B cell (primary cell): ENCODE data around the gene CHST15.

Experiments
- EZH2 ChIP-seq: IDR thresholded peaks from 2 replicates; pipeline ENCODE4 v1.6.1; 2012; ENCODE audit warnings: borderline replicate concordance, low read depth, mild to moderate bottlenecking, moderate library complexity, low read length; ENCODE audit not compliant: insufficient read depth, poor library complexity, severe bottlenecking
- TF ChIP-seq, protein P1 (sequence below): fragments of 200-600 bp; IDR thresholded peaks from one replicate; pipeline ENCODE4 v1.8.0; 2022; ENCODE audit warnings: antibody characterized with exemption, mild to moderate bottlenecking

DNA sequence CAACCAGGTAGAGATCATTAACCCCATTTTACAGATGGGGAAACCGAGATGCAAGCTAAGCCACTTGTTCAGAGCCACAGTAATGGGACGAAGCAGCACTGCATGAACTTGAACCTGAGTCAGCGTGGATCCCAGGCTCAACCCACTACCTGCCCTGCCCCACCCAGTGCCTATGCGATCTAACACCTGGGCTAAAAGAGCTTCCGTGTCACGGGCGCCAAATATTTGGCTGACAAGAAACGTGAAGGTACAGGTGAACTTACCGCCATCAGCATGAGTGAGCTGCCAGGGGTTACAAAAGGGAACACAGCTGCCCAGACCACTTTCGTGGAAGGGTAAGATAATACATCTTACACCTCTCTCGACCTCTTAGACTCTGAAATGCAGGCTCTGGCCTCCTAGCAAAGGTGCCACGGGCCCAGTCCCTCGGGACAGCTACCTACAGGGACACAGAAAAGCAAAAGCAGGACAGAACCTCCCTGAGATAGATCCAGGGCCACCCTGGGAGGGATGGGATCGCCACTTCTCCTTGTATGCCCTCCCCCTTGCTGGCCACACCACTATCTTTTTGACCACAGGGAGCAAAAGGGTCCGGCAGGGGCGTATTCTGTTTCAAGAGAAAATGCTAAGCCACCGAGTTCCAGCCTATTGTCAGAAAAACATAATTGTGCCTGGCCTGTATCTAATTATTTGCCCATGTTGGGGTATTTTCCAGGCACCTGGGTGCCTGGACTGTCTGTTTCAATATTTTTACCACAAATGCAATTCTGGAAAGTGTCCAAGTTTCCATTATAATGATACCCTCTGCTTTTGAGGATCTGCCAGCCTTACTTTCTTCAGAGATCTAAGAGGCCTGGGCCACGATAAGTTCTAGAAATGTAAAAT lies 6.4 kb downstream of the CHST15 start:
- TF ChIP-seq, protein P1, sequence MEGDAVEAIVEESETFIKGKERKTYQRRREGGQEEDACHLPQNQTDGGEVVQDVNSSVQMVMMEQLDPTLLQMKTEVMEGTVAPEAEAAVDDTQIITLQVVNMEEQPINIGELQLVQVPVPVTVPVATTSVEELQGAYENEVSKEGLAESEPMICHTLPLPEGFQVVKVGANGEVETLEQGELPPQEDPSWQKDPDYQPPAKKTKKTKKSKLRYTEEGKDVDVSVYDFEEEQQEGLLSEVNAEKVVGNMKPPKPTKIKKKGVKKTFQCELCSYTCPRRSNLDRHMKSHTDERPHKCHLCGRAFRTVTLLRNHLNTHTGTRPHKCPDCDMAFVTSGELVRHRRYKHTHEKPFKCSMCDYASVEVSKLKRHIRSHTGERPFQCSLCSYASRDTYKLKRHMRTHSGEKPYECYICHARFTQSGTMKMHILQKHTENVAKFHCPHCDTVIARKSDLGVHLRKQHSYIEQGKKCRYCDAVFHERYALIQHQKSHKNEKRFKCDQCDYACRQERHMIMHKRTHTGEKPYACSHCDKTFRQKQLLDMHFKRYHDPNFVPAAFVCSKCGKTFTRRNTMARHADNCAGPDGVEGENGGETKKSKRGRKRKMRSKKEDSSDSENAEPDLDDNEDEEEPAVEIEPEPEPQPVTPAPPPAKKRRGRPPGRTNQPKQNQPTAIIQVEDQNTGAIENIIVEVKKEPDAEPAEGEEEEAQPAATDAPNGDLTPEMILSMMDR: no peak
- TF ChIP-seq EZH2: no peak
